Tibial nerve (tissue), 4 donors: ENCODE results near the gene WT1. TPM values are rescaled to one million over a fixed set of nuclear protein-coding genes. Genes with fewer than 3 reads are reported as not detected.

Experiments used
- DNase-seq, 2 donors: peaks; one replicate each; pipeline ENCODE4 v3.0.0-alpha.2; 2019; ENCODE audit warnings: low spot score in 2 of 2
- H3K27ac ChIP-seq, 4 donors: fragments of 200-600 bp; sonication (generic) in 3 of 4; one replicate each; pipeline ENCODE4 v1.5.1; 2017 to 2019; ENCODE audit warnings: mild to moderate bottlenecking in 1 of 4
- H3K27me3 ChIP-seq, 2 donors: fragments of 200-600 bp; sonication (generic) in 1 of 2; one replicate each; pipeline versions ENCODE4 v1.5.1 to v1.6.0; 2017 to 2019
- H3K36me3 ChIP-seq, 3 donors: fragments of 200-600 bp; sonication (generic); one replicate each; pipeline ENCODE4 v1.5.1; 2018 to 2019
- H3K4me1 ChIP-seq, 4 donors: fragments of 200-600 bp; sonication (generic) in 3 of 4; one replicate each; pipeline ENCODE4 v1.5.1; 2017 to 2019
- H3K4me3 ChIP-seq, 4 donors: fragments of 200-600 bp; sonication (generic) in 3 of 4; one replicate each; pipeline ENCODE4 v1.5.1; 2017 to 2019; ENCODE audit warnings: mild to moderate bottlenecking in 1 of 4, moderate library complexity in 1 of 4
- H3K9me3 ChIP-seq, 4 donors: fragments of 200-600 bp; sonication (generic) in 3 of 4; one replicate each; pipeline ENCODE4 v1.5.1; 2017 to 2019
- CTCF ChIP-seq, 5 experiments: fragments of 200-600 bp in 3 of 5; fragments of 450-650 bp in 2 of 5; sonication (generic) in 3 of 5; IDR thresholded peaks; one replicate each; pipeline ENCODE4 v1.5.1; 2016 to 2019; ENCODE audit warnings: antibody characterized with exemption in 5 of 5, mild to moderate bottlenecking in 3 of 5, moderate library complexity in 2 of 5
- EP300 ChIP-seq, 2 donors: sonication (generic); formaldehyde crosslinking; IDR thresholded peaks; one replicate each; pipeline ENCODE4 v1.6.1; 2017; ENCODE audit warnings: antibody characterized with exemption in 2 of 2, mild to moderate bottlenecking in 1 of 2
- POLR2A ChIP-seq, 2 donors: fragments of 450-650 bp; IDR thresholded peaks; one replicate each; pipeline ENCODE4 v1.6.1; 2017; ENCODE audit warnings: antibody characterized with exemption in 2 of 2, mild to moderate bottlenecking in 2 of 2, moderate library complexity in 2 of 2
- WGBS, 2 donors: methylation state at CpG; one replicate each; pipeline ENCODE4 v1.1.5; 2018; 5-methylcytosine and 5-hydroxymethylcytosine counted together
- total RNA-seq, 4 donors: library from RNA; depleted of rRNA; stranded (reverse); fragments of >200 nt; gene quantifications; one replicate each; pipeline ENCODE4 v1.1.0, GENCODE V29; 2016

WT1 gene
- total RNA-seq, 4 donors from 2014 or later, result not detected

- DNase-seq, result no peak
- TF ChIP-seq EP300 (IDR thresholded peaks at IDR 0.05) (no peak), CTCF (IDR thresholded peaks at IDR 0.05) (no peak), POLR2A (IDR thresholded peaks at IDR 0.05) (no peak)
- no peak overlapping the region for H3K4me3 ChIP-seq
- no peaks in the 10 kb centered on the region for H3K36me3 ChIP-seq
- peaks cover 0 to 35% (median 0%) of the 10 kb centered on the region in 4 donors for H3K4me1 ChIP-seq
- H3K9me3 ChIP-seq, result no peaks in the 10 kb centered on the region
- H3K27me3 ChIP-seq, result peaks cover 2 to 88% of the 10 kb centered on the region in 2 donors
- no peak overlapping the region for H3K27ac ChIP-seq
- WGBS, 2 donors, result 13% methylated on average over 12 of the region's 12 CpGs
Observed at GRCh38 chr11:32426192-32426591, 9.1 kb downstream of the WT1 start.

GRCh38 chr11:32425761-32426160 is 9.6 kb downstream of the WT1 start:
- TF ChIP-seq POLR2A (IDR thresholded peaks at IDR 0.05) (no peak), CTCF (IDR thresholded peaks at IDR 0.05) (no peak), EP300 (IDR thresholded peaks at IDR 0.05) (no peak)
- Histone ChIP-seq H3K9me3 (no peaks in the 10 kb centered on the region), H3K27ac (no peak overlapping the region), H3K36me3 (no peaks in the 10 kb centered on the region), H3K27me3 (peaks cover 2 to 84% of the 10 kb centered on the region in 2 donors), H3K4me3 (no peak overlapping the region), H3K4me1 (peaks cover 0 to 31% (median 0%) of the 10 kb centered on the region in 4 donors)
- WGBS, 2 donors, result 25 to 32% methylated on average over 5 of the region's 5 CpGs
- no peak for DNase-seq

- TF ChIP-seq CTCF (IDR thresholded peaks at IDR 0.05) (no peak), POLR2A (IDR thresholded peaks at IDR 0.05) (no peak), EP300 (IDR thresholded peaks at IDR 0.05) (no peak)
- WGBS, 2 donors, result 48 to 81% methylated on average over 3 of the region's 3 CpGs
- DNase-seq, result no peak
Observed at GRCh38 chr11:32422545-32422944, 12.8 kb downstream of the WT1 start.

GRCh38 chr11:32421992-32422391 is 13.3 kb downstream of the WT1 start:
- Histone ChIP-seq H3K4me1 (peaks cover 0 to 9% (median 0%) of the 10 kb centered on the region in 4 donors), H3K27me3 (peaks cover 0 to 57% of the 10 kb centered on the region in 2 donors), H3K27ac (no peak overlapping the region), H3K9me3 (no peaks in the 10 kb centered on the region), H3K36me3 (no peaks in the 10 kb centered on the region), H3K4me3 (no peak overlapping the region)
- TF ChIP-seq EP300 (IDR thresholded peaks at IDR 0.05) (no peak), POLR2A (IDR thresholded peaks at IDR 0.05) (no peak), CTCF (IDR thresholded peaks at IDR 0.05) (no peak)
- DNase-seq, result no peak
- WGBS, 2 donors, result 69 to 77% methylated on average over 2 of the region's 2 CpGs

More at GRCh38 chr11:32422545-32422944, 12.8 kb downstream of the WT1 start:
- Histone ChIP-seq H3K36me3 (no peaks in the 10 kb centered on the region), H3K4me3 (no peak overlapping the region), H3K27me3 (peaks cover 0 to 60% of the 10 kb centered on the region in 2 donors), H3K27ac (no peak overlapping the region), H3K4me1 (peaks cover 0 to 14% (median 0%) of the 10 kb centered on the region in 4 donors), H3K9me3 (no peaks in the 10 kb centered on the region)

- peaks cover 0 to 1% (median 0%) of the 10 kb centered on the region in 4 donors for H3K4me1 ChIP-seq
- no peaks in the 10 kb centered on the region for H3K9me3 ChIP-seq
- no peak overlapping the region for H3K4me3 ChIP-seq
- no peak for DNase-seq
- no peak for TF ChIP-seq CTCF (IDR thresholded peaks at IDR 0.05)
- no peak for TF ChIP-seq POLR2A (IDR thresholded peaks at IDR 0.05)
- TF ChIP-seq EP300 (IDR thresholded peaks at IDR 0.05), result no peak
- H3K36me3 ChIP-seq, result no peaks in the 10 kb centered on the region
- 51 to 55% methylated on average over 12 of the region's 12 CpGs for WGBS, 2 donors
- H3K27ac ChIP-seq, result no peak overlapping the region
- H3K27me3 ChIP-seq, result peaks cover 0 to 57% of the 10 kb centered on the region in 2 donors
Observed at GRCh38 chr11:32420937-32421901, 14.1 kb downstream of the WT1 start.
